GM12878 (cell line): ENCODE results near the gene DAPK2.

Experiments
- CTCF ChIP-seq, 3 experiments: IDR thresholded peaks in 2 of 3; conservative IDR thresholded peaks in 1 of 3; 2 replicates each; pipeline ENCODE4 v1.5.1; 2011; ENCODE audit warnings: low read depth in 3 of 3, low read length in 3 of 3, mild to moderate bottlenecking in 3 of 3, control low read depth in 2 of 3, moderate library complexity in 2 of 3, inconsistent platforms in 1 of 3, mixed read lengths in 1 of 3; ENCODE audit not compliant: control insufficient read depth in 2 of 3, insufficient read depth in 1 of 3; ENCODE audit errors: extremely low read depth in 1 of 3
- IKZF2 ChIP-seq, 2 experiments: fragments of 450-650 bp; IDR thresholded peaks; 2 replicates each; pipeline ENCODE4 v1.6.1; 2017; ENCODE audit warnings: mild to moderate bottlenecking in 2 of 2, moderate library complexity in 2 of 2
- NRF1 ChIP-seq: conservative IDR thresholded peaks from 2 replicates; pipeline ENCODE4 v1.6.1; 2011; ENCODE audit warnings: mild to moderate bottlenecking, low read depth, low read length, improper control_type of control experiment
- POLR2AphosphoS5 ChIP-seq: IDR thresholded peaks from 2 replicates; pipeline ENCODE4 v1.6.1; 2011; ENCODE audit warnings: mild to moderate bottlenecking, low read length, inconsistent platforms

GRCh38 chr15:63909819-63910437 is 136.4 kb downstream of the DAPK2 start:
- TF ChIP-seq NRF1 (no peak), CTCF (IDR thresholded peaks at IDR 0.05 in 2 of 3, conservative IDR thresholded peaks at IDR 0.05 in 1 of 3; ENCODE audit: control insufficient read depth in 2 of 3, extremely low read depth in 1 of 3, insufficient read depth in 1 of 3, low read depth in 3 of 3, low read length in 3 of 3) (no peak), IKZF2 (IDR thresholded peaks at IDR 0.05) (no peak), POLR2AphosphoS5 (no peak)
